ENCODE measurements around the gene GATC.

GATC gene

GRCh38 chr12:120445911-120446843, at the start of gene GATC, which contains the start of gene TRIAP1:
GATC (plus strand) TSS chr12:120446444; CDS start chr12:120446481, 37 bp downstream.
TRIAP1 (minus strand) TSS chr12:120446384; CDS start chr12:120446372, 12 bp downstream.
- peak; percentile 85 for DNase-seq

- DNase-seq: no peak
Measured at GRCh38 chr12:120397824-120398540, 48.3 kb upstream of the GATC start.

GRCh38 chr12:120399531-120399930, 46.7 kb upstream of the GATC start:
- DNase-seq: no peak

GRCh38 chr12:120402217-120402616, 44.0 kb upstream of the GATC start:
- DNase-seq: no peak

- DNase-seq: no peak
Measured at GRCh38 chr12:120403869-120404268, 42.4 kb upstream of the GATC start.

GRCh38 chr12:120404271-120404670, 42.0 kb upstream of the GATC start:
- no peak for DNase-seq

- DNase-seq: no peak
Measured at GRCh38 chr12:120406069-120406468, 40.2 kb upstream of the GATC start.

GRCh38 chr12:120406553-120406952, 39.7 kb upstream of the GATC start:
- DNase-seq: no peak

- DNase-seq: no peak
Measured at GRCh38 chr12:120408771-120409170, 37.5 kb upstream of the GATC start.

GRCh38 chr12:120412421-120412820, 33.8 kb upstream of the GATC start:
- DNase-seq: no peak

GRCh38 chr12:120413901-120414695, 32.1 kb upstream of the GATC start:
- DNase-seq: no peak

- no peak for DNase-seq
Measured at GRCh38 chr12:120416490-120417216, 29.6 kb upstream of the GATC start.

GRCh38 chr12:120417917-120418580, 28.2 kb upstream of the GATC start:
- no peak for DNase-seq

GRCh38 chr12:120421701-120422100, 24.5 kb upstream of the GATC start:
- no peak for DNase-seq

GRCh38 chr12:120422892-120423456, 23.3 kb upstream of the GATC start:
- DNase-seq: no peak

- no peak for DNase-seq
Measured at GRCh38 chr12:120425797-120426196, 20.4 kb upstream of the GATC start.

GRCh38 chr12:120428597-120429229, 17.5 kb upstream of the GATC start:
- no peak for DNase-seq

GRCh38 chr12:120429368-120429767, 16.9 kb upstream of the GATC start:
- no peak for DNase-seq

- no peak for DNase-seq
Measured at GRCh38 chr12:120432772-120433525, 13.3 kb upstream of the GATC start.

All from CD4-positive, alpha-beta T cell treated with Interleukin-15 for 1 hour (primary cell).